Hindlimb muscle (tissue), 1 donor: Measurements from ENCODE around the gene SOX3. TPM values are rescaled to one million over a fixed set of nuclear protein-coding genes. Genes with fewer than 3 reads are reported as not detected.

Experiments
- DNase-seq: peaks from one replicate; pipeline ENCODE4 v3.0.0-alpha.2; 2013
- polyA plus RNA-seq: library from polyadenylated mRNA; unstranded; fragments of 120-200 nt; gene quantifications from one replicate; pipeline ENCODE4 v1.2.1, GENCODE V29; 2013; ENCODE audit not compliant: insufficient read length

SOX3 gene
- polyA plus RNA-seq, 1 donor = not detected

GRCh38 chrX:140495739-140496138 lies 9.1 kb downstream of the SOX3 start:
- DNase-seq = no peak

DNA sequence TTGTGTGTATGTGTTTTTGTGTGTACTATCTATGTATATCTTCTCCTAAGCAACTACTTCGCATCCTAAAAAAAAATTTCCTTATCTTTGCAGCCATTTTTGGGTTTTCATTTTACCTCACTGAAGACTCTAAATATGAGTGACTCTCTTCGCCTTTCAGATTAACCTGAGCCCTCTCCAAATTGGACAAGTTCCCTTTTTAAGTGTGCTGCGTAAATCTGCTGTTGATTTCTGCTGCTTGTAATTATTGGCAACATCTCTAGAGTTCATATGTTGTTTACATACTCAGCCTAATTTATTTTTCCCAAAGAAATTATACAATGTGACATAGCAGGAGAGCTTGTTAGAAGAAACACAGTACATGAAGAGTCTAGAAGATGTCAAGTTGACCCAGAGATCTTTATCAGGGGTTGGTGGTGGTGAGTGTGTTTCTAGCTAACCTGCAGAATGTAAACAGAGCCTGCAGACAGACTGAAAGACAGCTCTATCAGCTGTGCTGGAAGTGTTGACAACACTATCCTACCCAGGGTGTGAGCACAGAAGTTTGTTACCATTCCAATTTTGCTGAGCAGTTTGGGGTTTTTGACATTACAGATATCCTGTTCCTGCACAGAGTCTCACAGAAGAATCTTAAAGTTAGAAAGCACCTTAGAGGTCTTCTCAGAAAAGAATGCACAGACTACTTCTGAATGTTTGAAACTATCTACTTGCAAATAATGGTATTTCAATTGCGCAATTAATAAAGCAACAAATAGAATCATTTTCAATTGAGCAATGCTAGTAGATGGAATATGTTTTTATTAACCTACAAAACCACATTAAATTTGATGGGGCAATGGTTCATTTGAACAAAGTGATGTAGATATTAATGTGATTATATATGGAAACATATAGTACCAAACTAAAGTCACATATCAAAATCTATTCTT lies 12.5 kb downstream of the SOX3 start:
- no peak for DNase-seq

- DNase-seq = no peak
These were observed 24.1 kb downstream of the SOX3 start for GRCh38 chrX:140480765-140481164.

GRCh38 chrX:140477987-140478386 lies 26.9 kb downstream of the SOX3 start:
- no peak for DNase-seq

- DNase-seq = no peak
These were observed 29.8 kb downstream of the SOX3 start for GRCh38 chrX:140475025-140475424.

- DNase-seq = no peak
These were observed 37.7 kb downstream of the SOX3 start for GRCh38 chrX:140467211-140467610.

Other genes with a start within 250 kb of the SOX3 start
- 5.9 TPM for gene LINC00632, start 204.7 kb upstream of the SOX3 start, polyA plus RNA-seq